Cardiac muscle cell (in vitro differentiated cells and primary cell): ENCODE measurements around the gene KCNIP3. TPM values are rescaled to one million over a fixed set of nuclear protein-coding genes. Genes with fewer than 3 reads are reported as not detected.

Experiments used
- DNase-seq, 2 donors: peaks; one replicate each; pipeline versions ENCODE4 v3.0.0 to v3.0.0-alpha.2; 2010 to 2017; ENCODE audit warnings: low read depth in 1 of 2, low spot score in 1 of 2
- H3K27ac ChIP-seq: fragments of 200-600 bp; sonication (generic); 2 replicates; pipeline ENCODE4 v1.5.1; 2016
- H3K27me3 ChIP-seq: fragments of 200-600 bp; sonication (generic); 2 replicates; pipeline ENCODE4 v1.6.0; 2016; ENCODE audit warnings: control low read depth
- H3K36me3 ChIP-seq: fragments of 200-600 bp; sonication (generic); 2 replicates; pipeline ENCODE4 v1.5.1; 2016; ENCODE audit warnings: control low read depth
- H3K4me1 ChIP-seq: fragments of 200-600 bp; sonication (generic); 2 replicates; pipeline ENCODE4 v1.8.1; 2017; ENCODE audit warnings: low read depth, mild to moderate bottlenecking, mixed run types
- H3K4me3 ChIP-seq: fragments of 200-600 bp; sonication (generic); 2 replicates; pipeline ENCODE4 v1.5.1; 2016; ENCODE audit warnings: mild to moderate bottlenecking
- H3K9me3 ChIP-seq: fragments of 200-600 bp; sonication (generic); 2 replicates; pipeline ENCODE4 v1.5.1; 2017; ENCODE audit warnings: low read depth, mild to moderate bottlenecking, control low read depth
- CTCF ChIP-seq: IDR thresholded peaks from 2 replicates; pipeline ENCODE4 v1.5.1; 2012; ENCODE audit warnings: low read depth, mild to moderate bottlenecking, low read length
- polyA plus RNA-seq: library from polyadenylated mRNA; unstranded; fragments of >200 nt; fragmentation: Nextera tagmentation; extraction: Ambion mirVana; gene quantifications from 2 replicates; pipeline ENCODE4 v1.2.1, GENCODE V29; 2016
- total RNA-seq: library from RNA; depleted of rRNA; stranded (reverse); fragments of >200 nt; gene quantifications from 2 replicates; pipeline ENCODE4 v1.2.3, GENCODE V29; 2016

The KCNIP3 gene
- total and polyA plus RNA-seq, 2 experiments from 2014 or later: 1.2 to 5.2 TPM

- TF ChIP-seq CTCF: no peak
Observed at GRCh38 chr2:95301876-95302641, 4.9 kb downstream of the KCNIP3 start.

GRCh38 chr2:95303191-95303919 lies 6.2 kb downstream of the KCNIP3 start:
- Histone ChIP-seq H3K27ac (no peak overlapping the region), H3K4me1 (no peaks in the 10 kb centered on the region), H3K36me3 (no peaks in the 10 kb centered on the region), H3K9me3 (no peaks in the 10 kb centered on the region), H3K4me3 (no peak overlapping the region), H3K27me3 (no peaks in the 10 kb centered on the region)
- TF ChIP-seq CTCF: no peak
- DNase-seq: no peak

More at GRCh38 chr2:95301876-95302641, 4.9 kb downstream of the KCNIP3 start:
- Histone ChIP-seq H3K4me3 (no peak overlapping the region), H3K27me3 (no peaks in the 10 kb centered on the region), H3K9me3 (no peaks in the 10 kb centered on the region), H3K27ac (no peak overlapping the region), H3K4me1 (no peaks in the 10 kb centered on the region), H3K36me3 (no peaks in the 10 kb centered on the region)
- DNase-seq: no peak

GRCh38 chr2:95305380-95306061 lies 8.4 kb downstream of the KCNIP3 start:
- H3K4me3 ChIP-seq: no peak overlapping the region
- H3K9me3 ChIP-seq: no peaks in the 10 kb centered on the region
- no peak overlapping the region for H3K27ac ChIP-seq
- H3K36me3 ChIP-seq: no peaks in the 10 kb centered on the region
- H3K4me1 ChIP-seq: no peaks in the 10 kb centered on the region
- peak in 1 of 2 donors; percentile 16 for DNase-seq
- no peak for TF ChIP-seq CTCF
- H3K27me3 ChIP-seq: no peaks in the 10 kb centered on the region

GRCh38 chr2:95306336-95306895 lies 9.3 kb downstream of the KCNIP3 start:
- Histone ChIP-seq H3K36me3 (no peaks in the 10 kb centered on the region), H3K4me1 (no peaks in the 10 kb centered on the region), H3K9me3 (no peaks in the 10 kb centered on the region), H3K4me3 (no peak overlapping the region), H3K27me3 (no peaks in the 10 kb centered on the region), H3K27ac (no peak overlapping the region)
- TF ChIP-seq CTCF: no peak
- DNase-seq: no peak

GRCh38 chr2:95307036-95307435 lies 9.9 kb downstream of the KCNIP3 start:
- Histone ChIP-seq H3K9me3 (no peaks in the 10 kb centered on the region), H3K4me1 (no peaks in the 10 kb centered on the region), H3K27me3 (no peaks in the 10 kb centered on the region), H3K27ac (no peak overlapping the region), H3K4me3 (no peak overlapping the region), H3K36me3 (no peaks in the 10 kb centered on the region)
- TF ChIP-seq CTCF: no peak
- no peak for DNase-seq
